HepG2 (cell line): ENCODE results near the gene NABP2. TPM values are rescaled to one million over a fixed set of nuclear protein-coding genes. Genes with fewer than 3 reads are reported as not detected.

Experiments used
- ATAC-seq: fragments of 200-7000 bp; cut with Tn5 transposase; 3 replicates; pipeline ENCODE4 v1.9.1; 2020; ENCODE audit warnings: mild to moderate bottlenecking, moderate library complexity
- BruUV-seq: library from RNA; stranded (reverse); fragments of 400-500 nt; replicated peaks from 2 replicates; lab custom pipeline; 2021; lab: Mats Ljungman, UMichigan
- CTCF ChIA-PET: fragments of 300-600 bp; formaldehyde crosslinking; extraction: SDS; loops from one replicate; lab custom pipeline; 2021; ENCODE audit warnings: low total read pairs, inconsistent platforms, low intra/inter-chr PET ratio; lab: Yijun Ruan, JAX
- POLR2A ChIA-PET: fragments of 350-600 bp; sonication (Branson Sonifier 250); formaldehyde crosslinking; loops from one replicate; lab custom pipeline; 2020; ENCODE audit warnings: antibody characterized with exemption, inconsistent platforms; lab: Yijun Ruan, JAX
- DNase-seq: peaks from one replicate; pipeline ENCODE4 v3.0.0-alpha.2; 2015; ENCODE audit warnings: low spot score
- FAIRE-seq: peaks from 3 replicates; lab custom pipeline; 2011; peaks lifted over from hg19 to GRCh38; lab: Jason Lieb, UNC
- H2AFZ ChIP-seq: one replicate; pipeline ENCODE4 v1.6.1; 2011; ENCODE audit warnings: low read length, inconsistent platforms
- H3K27ac ChIP-seq: fragments of 300-600 bp; 3 replicates; pipeline ENCODE4 v1.8.0; 2011; ENCODE audit warnings: mixed run types, mild to moderate bottlenecking, mixed read lengths, low read length, inconsistent platforms; ENCODE audit not compliant: insufficient read depth; ENCODE audit errors: extremely low read length
- H3K27me3 ChIP-seq, 2 experiments: fragments of 200-600 bp in 1 of 2; 2 replicates in 1 of 2; 3 replicates in 1 of 2; pipeline versions ENCODE4 v1.6.0 to v1.8.0; 2011; ENCODE audit warnings: low read length in 2 of 2, mild to moderate bottlenecking in 2 of 2, moderate library complexity in 2 of 2, inconsistent platforms in 1 of 2; ENCODE audit not compliant: insufficient read depth in 2 of 2, control insufficient read depth in 1 of 2
- H3K36me3 ChIP-seq, 2 experiments: fragments of 200-600 bp in 1 of 2; replicated peaks in 1 of 2; 2 replicates in 1 of 2; 3 replicates in 1 of 2; pipeline versions ENCODE4 v1.5.1 to v1.8.0; 2011; ENCODE audit warnings: low read length in 2 of 2, inconsistent platforms in 1 of 2; ENCODE audit not compliant: insufficient read depth in 2 of 2, control insufficient read depth in 1 of 2
- H3K4me1 ChIP-seq: 2 replicates; pipeline ENCODE4 v1.5.1; 2012; ENCODE audit warnings: low read length, inconsistent platforms; ENCODE audit not compliant: insufficient read depth
- H3K4me2 ChIP-seq: 2 replicates; pipeline ENCODE4 v1.6.0; 2011; ENCODE audit warnings: low read depth, low read length, inconsistent platforms
- H3K4me3 ChIP-seq, 3 experiments: fragments of 200-600 bp in 1 of 3; sonication (generic), shearing (Covaris generic) in 1 of 3; replicated peaks in 1 of 3; 2 replicates each; pipeline ENCODE4 v1.5.1; 2011 to 2016; ENCODE audit warnings: low read length in 3 of 3, inconsistent platforms in 2 of 3, low read depth in 2 of 3, mild to moderate bottlenecking in 2 of 3, control low read depth in 1 of 3, mixed read lengths in 1 of 3; ENCODE audit not compliant: insufficient read depth in 1 of 3
- H3K79me2 ChIP-seq: one replicate; pipeline ENCODE4 v1.6.1; 2011; ENCODE audit warnings: low read length, inconsistent platforms; ENCODE audit not compliant: insufficient read depth
- H3K9ac ChIP-seq: 2 replicates; pipeline ENCODE4 v1.6.0; 2011; ENCODE audit warnings: mild to moderate bottlenecking, low read depth, low read length, inconsistent platforms; ENCODE audit not compliant: insufficient read depth
- H3K9me3 ChIP-seq: 2 replicates; pipeline ENCODE4 v1.5.1; 2012; ENCODE audit warnings: mild to moderate bottlenecking, low read length
- H4K20me1 ChIP-seq: 2 replicates; pipeline ENCODE4 v1.6.0; 2011; ENCODE audit warnings: inconsistent platforms, mild to moderate bottlenecking, low read length, moderate library complexity; ENCODE audit not compliant: insufficient read depth
- CHCHD3 ChIP-seq: sonication (generic); formaldehyde crosslinking; IDR thresholded peaks from 2 replicates; pipeline ENCODE4 v1.8.0; 2022; ENCODE audit warnings: mild to moderate bottlenecking, missing genetic modification reagents, moderate library complexity
- HMG20B ChIP-seq: conservative IDR thresholded peaks from 2 replicates; pipeline ENCODE4 v1.6.1; 2016; ENCODE audit warnings: missing genetic modification reagents, missing compliant biosample characterization
- MIER2 ChIP-seq: IDR thresholded peaks from 2 replicates; pipeline ENCODE4 v1.6.1; 2016; ENCODE audit warnings: missing biosample characterization, missing genetic modification reagents
- NR2F1 ChIP-seq, 2 experiments: fragments of 450-650 bp in 1 of 2; formaldehyde crosslinking in 1 of 2; IDR thresholded peaks; 2 replicates each; pipeline versions ENCODE4 v1.5.0 to v1.6.1; 2016 to 2020; ENCODE audit warnings: mild to moderate bottlenecking in 1 of 2, missing compliant biosample characterization in 1 of 2, missing genetic modification reagents in 1 of 2, moderate library complexity in 1 of 2
- SP2 ChIP-seq: sonication (generic); formaldehyde crosslinking; IDR thresholded peaks from 2 replicates; pipeline ENCODE4 v1.5.1; 2020; ENCODE audit warnings: mild to moderate bottlenecking, missing genetic modification reagents
- ZFP1 ChIP-seq: IDR thresholded peaks from 2 replicates; pipeline ENCODE4 v1.6.1; 2016
- whole genome bisulfite sequencing: methylation state at CpG from one replicate; pipeline ENCODE4 v1.1.6; 2017; ENCODE audit warnings: low lambda C conversion rate; 5-methylcytosine and 5-hydroxymethylcytosine counted together
- in situ Hi-C: cut with HindIII; loops from 2 replicates; pipeline ENCODE4 v1.10.0; 2017; ENCODE audit warnings: low pct_unique_long_range_greater_than_20kb; ENCODE audit not compliant: extremely low pct_ligation_motif_present
- intact Hi-C: fragments of 100-400 bp; cut with micrococcal nuclease; formaldehyde crosslinking; loops from one replicate; pipeline ENCODE4 v1.10.0; 2022; ENCODE audit not compliant: unreplicated experiment
- polyA plus RNA-seq, 8 experiments: library from polyadenylated mRNA; depleted of rRNA in 3 of 8; stranded (reverse) in 7 of 8; unstranded in 1 of 8; fragments of >200 nt; fragmentation: Illumina TruSeq in 4 of 8; extraction: Trizol in 4 of 8; gene quantifications; 2 replicates each; pipeline versions ENCODE4 v1.2.1 to v1.2.3, GENCODE V29; 2011 to 2016; ENCODE audit warnings: low read depth in 4 of 8, missing spikeins in 1 of 8, mixed read lengths in 1 of 8; ENCODE audit not compliant: insufficient read depth in 1 of 8
- total RNA-seq, 5 experiments: library from RNA; depleted of rRNA; stranded (reverse); fragments of >200 nt; fragmentation: Illumina TruSeq; extraction: Trizol; gene quantifications; 2 replicates each; pipeline ENCODE4 v1.2.3, GENCODE V29; 2016; ENCODE audit warnings: low read depth in 1 of 5
- TF ChIP-seq, protein P1 (sequence below), 2 experiments: IDR thresholded peaks; 2 replicates each; pipeline ENCODE4 v1.6.1; 2011 to 2012; ENCODE audit warnings: low read length in 2 of 2, borderline replicate concordance in 1 of 2, low read depth in 1 of 2, mild to moderate bottlenecking in 1 of 2, moderate library complexity in 1 of 2

NABP2 gene
- total and polyA plus RNA-seq, 2 of the 13 experiments (the other 11 are each of a cell fraction or from before 2014, with no cell fraction given): 33.2 to 35.5 TPM

DNA sequence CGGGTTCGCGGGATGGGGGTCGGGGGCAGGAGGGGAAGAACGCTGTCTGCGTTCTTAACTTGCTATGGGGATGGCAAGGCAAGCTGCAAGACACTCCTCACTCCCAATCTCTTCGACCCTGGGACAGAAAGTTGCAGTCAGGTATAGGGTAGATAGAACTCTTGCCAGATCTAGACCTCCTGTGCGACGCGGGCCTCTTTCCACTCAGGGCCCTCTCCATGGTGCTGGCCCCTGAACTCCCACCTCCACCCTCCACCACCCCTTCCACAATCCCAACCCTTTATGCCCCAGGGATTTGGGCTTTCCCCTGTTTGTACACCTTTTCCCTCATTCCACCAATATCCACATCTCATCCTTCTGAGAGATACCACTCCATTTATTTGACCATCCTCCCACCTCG is 812 bp downstream of the NABP2 start:
- Histone ChIP-seq H3K9ac (peak overlapping the region; percentile 68; the same call in 1 of the 2 replicates), H3K36me3 (no peaks in the 10 kb centered on the region; a peak in 1 of 5 replicates), H2AFZ (no peak overlapping the region), H3K9me3 (no peaks in the 10 kb centered on the region), H3K4me1 (peaks cover 46% of the 10 kb centered on the region), H3K4me2 (peak overlapping the region; percentile 76), H3K4me3 (peak overlapping the region; percentile 68 to 79 (median 78)), H3K27me3 (no peaks in the 10 kb centered on the region; a peak in 1 of 5 replicates), H3K79me2 (peaks cover 9% of the 10 kb centered on the region), H3K27ac (no peak overlapping the region), H4K20me1 (no peaks in the 10 kb centered on the region)
- DNase-seq (no peak), ATAC-seq (no peak), FAIRE-seq (no peak)
- intact Hi-C loops: loop anchor here (1.0 to 5.0 kb wide), 2 partner anchors 32 kb away; partner anchors contain the start of gene ANKRD52
- ChIA-PET CTCF (interaction anchor here (1.1 to 2.6 kb wide), 5 partner anchors 20 to 106 kb away, joined by 4 to 12 read pairs (median 4); partner anchors contain the start of gene ANKRD52), POLR2A (no interaction called here)
- WGBS: 69% methylated on average over 10 of the region's 11 CpGs
- BruUV-seq: no TSS peak
- in situ Hi-C loops: loop anchor here (5.0 kb wide), 1 partner anchor 32 kb away; the partner anchor contains the start of gene ANKRD52
- TF ChIP-seq SP2 (no peak), CHCHD3 (CRISPR knock-in tag) (no peak), NR2F1 (CRISPR knock-in tag; IDR thresholded peaks at IDR 0.05) (no peak), MIER2 (peak; percentile 83), ZFP1 (CRISPR knock-in tag) (no peak), HMG20B (CRISPR knock-in tag) (no peak)
- TF ChIP-seq, protein P1, sequence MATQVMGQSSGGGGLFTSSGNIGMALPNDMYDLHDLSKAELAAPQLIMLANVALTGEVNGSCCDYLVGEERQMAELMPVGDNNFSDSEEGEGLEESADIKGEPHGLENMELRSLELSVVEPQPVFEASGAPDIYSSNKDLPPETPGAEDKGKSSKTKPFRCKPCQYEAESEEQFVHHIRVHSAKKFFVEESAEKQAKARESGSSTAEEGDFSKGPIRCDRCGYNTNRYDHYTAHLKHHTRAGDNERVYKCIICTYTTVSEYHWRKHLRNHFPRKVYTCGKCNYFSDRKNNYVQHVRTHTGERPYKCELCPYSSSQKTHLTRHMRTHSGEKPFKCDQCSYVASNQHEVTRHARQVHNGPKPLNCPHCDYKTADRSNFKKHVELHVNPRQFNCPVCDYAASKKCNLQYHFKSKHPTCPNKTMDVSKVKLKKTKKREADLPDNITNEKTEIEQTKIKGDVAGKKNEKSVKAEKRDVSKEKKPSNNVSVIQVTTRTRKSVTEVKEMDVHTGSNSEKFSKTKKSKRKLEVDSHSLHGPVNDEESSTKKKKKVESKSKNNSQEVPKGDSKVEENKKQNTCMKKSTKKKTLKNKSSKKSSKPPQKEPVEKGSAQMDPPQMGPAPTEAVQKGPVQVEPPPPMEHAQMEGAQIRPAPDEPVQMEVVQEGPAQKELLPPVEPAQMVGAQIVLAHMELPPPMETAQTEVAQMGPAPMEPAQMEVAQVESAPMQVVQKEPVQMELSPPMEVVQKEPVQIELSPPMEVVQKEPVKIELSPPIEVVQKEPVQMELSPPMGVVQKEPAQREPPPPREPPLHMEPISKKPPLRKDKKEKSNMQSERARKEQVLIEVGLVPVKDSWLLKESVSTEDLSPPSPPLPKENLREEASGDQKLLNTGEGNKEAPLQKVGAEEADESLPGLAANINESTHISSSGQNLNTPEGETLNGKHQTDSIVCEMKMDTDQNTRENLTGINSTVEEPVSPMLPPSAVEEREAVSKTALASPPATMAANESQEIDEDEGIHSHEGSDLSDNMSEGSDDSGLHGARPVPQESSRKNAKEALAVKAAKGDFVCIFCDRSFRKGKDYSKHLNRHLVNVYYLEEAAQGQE (IDR thresholded peaks at IDR 0.05; ENCODE audit: borderline replicate concordance in 1 of 2, low read depth in 1 of 2, low read length in 2 of 2): peak; percentile 64 to 93
